Smooth muscle cell (in vitro differentiated cells): ENCODE measurements around the gene AGBL1. TPM values are rescaled to one million over a fixed set of nuclear protein-coding genes. Genes with fewer than 3 reads are reported as not detected.

Experiments
- DNase-seq: peaks from one replicate; lab custom pipeline; 2025; ENCODE audit not compliant: unreplicated experiment; lab: John Stamatoyannopoulos, UW
- H2AFZ ChIP-seq: fragments of 200-600 bp; sonication (generic); 2 replicates; pipeline ENCODE4 v1.6.0; 2016; ENCODE audit warnings: antibody characterized with exemption, low read depth, mild to moderate bottlenecking
- H3F3A ChIP-seq: fragments of 200-600 bp; sonication (generic); 2 replicates; pipeline ENCODE4 v1.6.0; 2017; ENCODE audit warnings: antibody characterized with exemption, low read depth
- H3K27ac ChIP-seq: fragments of 200-600 bp; sonication (generic); 2 replicates; pipeline ENCODE4 v1.5.1; 2016; ENCODE audit warnings: low read depth, mild to moderate bottlenecking
- H3K27me3 ChIP-seq: fragments of 200-600 bp; sonication (generic); 2 replicates; pipeline ENCODE4 v1.6.1; 2016; ENCODE audit warnings: low read depth, mild to moderate bottlenecking
- H3K36me3 ChIP-seq: fragments of 200-600 bp; sonication (generic); 2 replicates; pipeline ENCODE4 v1.5.1; 2016; ENCODE audit warnings: low read depth
- H3K4me1 ChIP-seq: fragments of 200-600 bp; sonication (generic); 2 replicates; pipeline ENCODE4 v1.5.1; 2016; ENCODE audit warnings: low read depth
- H3K4me2 ChIP-seq: fragments of 200-600 bp; sonication (generic); 2 replicates; pipeline ENCODE4 v1.6.0; 2016; ENCODE audit warnings: mild to moderate bottlenecking
- H3K4me3 ChIP-seq: fragments of 200-600 bp; sonication (generic); 2 replicates; pipeline ENCODE4 v1.5.1; 2016; ENCODE audit warnings: mild to moderate bottlenecking
- H3K79me2 ChIP-seq: fragments of 200-600 bp; sonication (generic); 2 replicates; pipeline ENCODE4 v1.6.0; 2016; ENCODE audit warnings: low read depth, mild to moderate bottlenecking
- H3K9ac ChIP-seq: fragments of 200-600 bp; sonication (generic); 2 replicates; pipeline ENCODE4 v1.6.0; 2016; ENCODE audit warnings: low read depth
- H3K9me3 ChIP-seq: fragments of 200-600 bp; sonication (generic); replicated peaks from 2 replicates; pipeline ENCODE4 v1.5.1; 2016; ENCODE audit warnings: low read depth
- H4K20me1 ChIP-seq: fragments of 200-600 bp; sonication (generic); 2 replicates; pipeline ENCODE4 v1.6.0; 2016; ENCODE audit warnings: low read depth
- WGBS: methylation state at CpG from one replicate; pipeline ENCODE4 v1.1.7; 2016; ENCODE audit warnings: low lambda C conversion rate; 5-methylcytosine and 5-hydroxymethylcytosine counted together
- polyA plus RNA-seq: library from polyadenylated mRNA; unstranded; fragments of >200 nt; fragmentation: Nextera tagmentation; extraction: Ambion mirVana; gene quantifications from 2 replicates; pipeline ENCODE4 v1.2.1, GENCODE V29; 2016
- total RNA-seq: library from RNA; depleted of rRNA; stranded (reverse); fragments of >200 nt; gene quantifications from 2 replicates; pipeline ENCODE4 v1.2.3, GENCODE V29; 2014
- TF ChIP-seq, protein P1 (sequence below): fragments of 200-600 bp; sonication (generic); IDR thresholded peaks from 2 replicates; pipeline ENCODE4 v1.5.1; 2017; ENCODE audit warnings: borderline replicate concordance, mild to moderate bottlenecking, antibody characterized with exemption; ENCODE audit not compliant: insufficient read depth, poor library complexity, severe bottlenecking

The AGBL1 gene
- total and polyA plus RNA-seq, 2 experiments from 2014 or later, result not detected

DNA sequence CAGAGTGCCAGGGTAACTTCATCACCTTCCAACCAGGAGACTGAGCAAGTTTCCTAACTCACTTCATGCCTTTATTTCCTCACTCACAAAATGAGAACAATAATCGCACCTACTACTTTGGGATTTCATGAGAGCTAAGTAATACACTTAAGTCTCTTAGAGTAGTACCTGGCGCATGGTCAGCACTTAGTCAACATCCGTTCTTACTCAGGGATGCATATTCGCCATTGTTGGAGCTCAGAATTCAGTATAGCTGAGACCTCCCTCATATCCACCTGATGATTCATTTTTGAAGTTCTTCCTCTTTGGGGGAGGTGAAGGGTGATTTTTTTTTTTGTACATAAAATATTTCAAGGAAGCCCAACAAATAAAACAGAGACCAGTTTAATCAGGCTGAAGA is 188.2 kb downstream of the AGBL1 start:
- Histone ChIP-seq H4K20me1 (no peaks in the 10 kb centered on the region), H3K4me2 (no peak overlapping the region), H3K9ac (no peak overlapping the region), H3K27me3 (no peaks in the 10 kb centered on the region), H3K9me3 (no peaks in the 10 kb centered on the region), H2AFZ (no peak overlapping the region), H3K27ac (no peak overlapping the region), H3K4me1 (no peaks in the 10 kb centered on the region), H3K4me3 (no peak overlapping the region), H3K36me3 (no peaks in the 10 kb centered on the region), H3K79me2 (no peaks in the 10 kb centered on the region), H3F3A (no peaks in the 10 kb centered on the region)
- WGBS, result 95% methylated on average over 4 of the region's 4 CpGs
- DNase-seq, result no peak
- TF ChIP-seq, protein P1, sequence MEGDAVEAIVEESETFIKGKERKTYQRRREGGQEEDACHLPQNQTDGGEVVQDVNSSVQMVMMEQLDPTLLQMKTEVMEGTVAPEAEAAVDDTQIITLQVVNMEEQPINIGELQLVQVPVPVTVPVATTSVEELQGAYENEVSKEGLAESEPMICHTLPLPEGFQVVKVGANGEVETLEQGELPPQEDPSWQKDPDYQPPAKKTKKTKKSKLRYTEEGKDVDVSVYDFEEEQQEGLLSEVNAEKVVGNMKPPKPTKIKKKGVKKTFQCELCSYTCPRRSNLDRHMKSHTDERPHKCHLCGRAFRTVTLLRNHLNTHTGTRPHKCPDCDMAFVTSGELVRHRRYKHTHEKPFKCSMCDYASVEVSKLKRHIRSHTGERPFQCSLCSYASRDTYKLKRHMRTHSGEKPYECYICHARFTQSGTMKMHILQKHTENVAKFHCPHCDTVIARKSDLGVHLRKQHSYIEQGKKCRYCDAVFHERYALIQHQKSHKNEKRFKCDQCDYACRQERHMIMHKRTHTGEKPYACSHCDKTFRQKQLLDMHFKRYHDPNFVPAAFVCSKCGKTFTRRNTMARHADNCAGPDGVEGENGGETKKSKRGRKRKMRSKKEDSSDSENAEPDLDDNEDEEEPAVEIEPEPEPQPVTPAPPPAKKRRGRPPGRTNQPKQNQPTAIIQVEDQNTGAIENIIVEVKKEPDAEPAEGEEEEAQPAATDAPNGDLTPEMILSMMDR, result no peak

GRCh38 chr15:86268558-86268957 is 188.9 kb downstream of the AGBL1 start:
- no peaks in the 10 kb centered on the region for H3K4me1 ChIP-seq
- H2AFZ ChIP-seq, result no peak overlapping the region
- H3K9ac ChIP-seq, result no peak overlapping the region
- no peaks in the 10 kb centered on the region for H4K20me1 ChIP-seq
- H3K9me3 ChIP-seq, result no peaks in the 10 kb centered on the region
- TF ChIP-seq, protein P1, result no peak
- H3K27ac ChIP-seq, result no peak overlapping the region
- H3K79me2 ChIP-seq, result no peaks in the 10 kb centered on the region
- H3F3A ChIP-seq, result no peaks in the 10 kb centered on the region
- no peak overlapping the region for H3K4me2 ChIP-seq
- no peak for DNase-seq
- H3K36me3 ChIP-seq, result no peaks in the 10 kb centered on the region
- 95% methylated on average over 1 of the region's 1 CpG for WGBS
- H3K27me3 ChIP-seq, result no peaks in the 10 kb centered on the region
- no peak overlapping the region for H3K4me3 ChIP-seq

DNA sequence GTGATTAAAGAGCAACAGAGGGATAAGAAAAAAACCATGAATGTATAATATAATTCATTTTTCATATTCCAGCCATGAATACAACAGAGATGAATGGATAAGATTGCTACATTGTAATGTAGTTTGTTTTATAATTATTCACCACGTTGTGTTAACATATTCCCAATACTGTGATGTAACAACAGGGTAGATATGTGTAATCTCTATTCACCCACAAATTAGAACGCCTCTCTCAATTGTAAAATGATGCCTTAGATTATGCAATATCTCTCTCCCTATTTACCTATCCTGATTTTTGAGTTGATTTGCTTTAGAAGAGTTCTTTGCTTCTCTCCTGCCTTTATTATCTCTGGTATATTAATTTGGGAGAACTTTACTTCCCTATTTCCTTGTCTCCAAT is 193.6 kb downstream of the AGBL1 start:
- no peaks in the 10 kb centered on the region for H3K27me3 ChIP-seq
- TF ChIP-seq, protein P1, result no peak
- no peak overlapping the region for H3K9ac ChIP-seq
- WGBS, result 85% methylated on average over 2 of the region's 2 CpGs
- no peaks in the 10 kb centered on the region for H3K79me2 ChIP-seq
- H4K20me1 ChIP-seq, result no peaks in the 10 kb centered on the region
- no peaks in the 10 kb centered on the region for H3K9me3 ChIP-seq
- no peak overlapping the region for H3K27ac ChIP-seq
- H3K4me2 ChIP-seq, result no peak overlapping the region
- H3K4me3 ChIP-seq, result no peak overlapping the region
- no peak overlapping the region for H2AFZ ChIP-seq
- no peaks in the 10 kb centered on the region for H3F3A ChIP-seq
- H3K4me1 ChIP-seq, result no peaks in the 10 kb centered on the region
- no peaks in the 10 kb centered on the region for H3K36me3 ChIP-seq
- DNase-seq, result no peak

DNA sequence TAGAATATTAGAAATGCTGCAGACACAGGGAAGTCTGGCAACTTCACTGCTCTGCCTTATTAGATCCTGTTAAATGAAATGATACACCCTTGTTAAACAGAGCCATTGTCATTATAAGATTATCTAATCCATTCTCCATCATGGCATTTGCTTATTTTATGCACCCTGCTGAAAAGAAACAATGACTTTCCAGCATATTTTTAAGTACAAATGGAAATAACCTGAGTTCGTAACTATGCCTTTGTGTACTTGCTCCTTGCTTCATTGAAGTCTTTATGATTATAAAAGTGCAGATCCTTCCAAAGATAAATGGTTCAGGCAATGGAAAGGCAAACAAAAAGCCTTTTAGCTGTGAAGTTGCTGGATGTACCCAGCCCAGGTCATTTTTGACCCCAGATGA is 195.7 kb downstream of the AGBL1 start:
- H3K4me1 ChIP-seq, result no peaks in the 10 kb centered on the region
- H3K9me3 ChIP-seq, result no peaks in the 10 kb centered on the region
- H2AFZ ChIP-seq, result no peak overlapping the region
- no peaks in the 10 kb centered on the region for H3F3A ChIP-seq
- no peak overlapping the region for H3K4me3 ChIP-seq
- no peaks in the 10 kb centered on the region for H3K27me3 ChIP-seq
- no peak for DNase-seq
- TF ChIP-seq, protein P1, result no peak
- H3K4me2 ChIP-seq, result no peak overlapping the region
- WGBS, result 91% methylated on average over 1 of the region's 1 CpG
- H4K20me1 ChIP-seq, result no peaks in the 10 kb centered on the region
- no peak overlapping the region for H3K27ac ChIP-seq
- H3K9ac ChIP-seq, result no peak overlapping the region
- no peaks in the 10 kb centered on the region for H3K36me3 ChIP-seq
- no peaks in the 10 kb centered on the region for H3K79me2 ChIP-seq
